Gastroesophageal sphincter (tissue), 3 donors: ENCODE measurements around the gene FAM228B.

Experiments used
- CTCF ChIP-seq, 4 experiments: fragments of 200-600 bp in 2 of 4; fragments of 450-650 bp in 2 of 4; sonication (generic) in 1 of 4; IDR thresholded peaks; one replicate each; pipeline ENCODE4 v1.5.1; 2017 to 2019; ENCODE audit warnings: antibody characterized with exemption in 4 of 4, mild to moderate bottlenecking in 2 of 4, moderate library complexity in 2 of 4
- EP300 ChIP-seq: sonication (generic); formaldehyde crosslinking; IDR thresholded peaks from one replicate; pipeline ENCODE4 v1.6.1; 2017; ENCODE audit warnings: antibody characterized with exemption, mild to moderate bottlenecking
- POLR2A ChIP-seq, 2 donors: fragments of 450-650 bp; IDR thresholded peaks; one replicate each; pipeline ENCODE4 v1.6.1; 2017; ENCODE audit warnings: antibody characterized with exemption in 2 of 2, mild to moderate bottlenecking in 2 of 2, moderate library complexity in 1 of 2
- POLR2AphosphoS5 ChIP-seq: sonication (generic); formaldehyde crosslinking; IDR thresholded peaks from one replicate; pipeline ENCODE4 v1.6.1; 2017; ENCODE audit warnings: antibody characterized with exemption

- TF ChIP-seq CTCF (IDR thresholded peaks at IDR 0.05) (no peak), POLR2A (IDR thresholded peaks at IDR 0.05) (no peak), POLR2AphosphoS5 (no peak), EP300 (no peak)
These were observed 15.9 kb upstream of the FAM228B start for GRCh38 chr2:24107336-24107735.
